Activated CD4-positive, alpha-beta T cell treated with anti-CD3 and anti-CD28 coated beads for 4 hours (primary cell): Measurements from ENCODE around the gene TTLL6.
"Not testable (repeated sequence)": the region's sequence is repeated elsewhere in the genome, so short reads cannot be mapped to it uniquely, and the experiment has no call there.

Experiments used
- DNase-seq, 2 donors: peaks; one replicate each; pipeline ENCODE4 v3.0.0-alpha.2; 2020

TTLL6 gene

DNA sequence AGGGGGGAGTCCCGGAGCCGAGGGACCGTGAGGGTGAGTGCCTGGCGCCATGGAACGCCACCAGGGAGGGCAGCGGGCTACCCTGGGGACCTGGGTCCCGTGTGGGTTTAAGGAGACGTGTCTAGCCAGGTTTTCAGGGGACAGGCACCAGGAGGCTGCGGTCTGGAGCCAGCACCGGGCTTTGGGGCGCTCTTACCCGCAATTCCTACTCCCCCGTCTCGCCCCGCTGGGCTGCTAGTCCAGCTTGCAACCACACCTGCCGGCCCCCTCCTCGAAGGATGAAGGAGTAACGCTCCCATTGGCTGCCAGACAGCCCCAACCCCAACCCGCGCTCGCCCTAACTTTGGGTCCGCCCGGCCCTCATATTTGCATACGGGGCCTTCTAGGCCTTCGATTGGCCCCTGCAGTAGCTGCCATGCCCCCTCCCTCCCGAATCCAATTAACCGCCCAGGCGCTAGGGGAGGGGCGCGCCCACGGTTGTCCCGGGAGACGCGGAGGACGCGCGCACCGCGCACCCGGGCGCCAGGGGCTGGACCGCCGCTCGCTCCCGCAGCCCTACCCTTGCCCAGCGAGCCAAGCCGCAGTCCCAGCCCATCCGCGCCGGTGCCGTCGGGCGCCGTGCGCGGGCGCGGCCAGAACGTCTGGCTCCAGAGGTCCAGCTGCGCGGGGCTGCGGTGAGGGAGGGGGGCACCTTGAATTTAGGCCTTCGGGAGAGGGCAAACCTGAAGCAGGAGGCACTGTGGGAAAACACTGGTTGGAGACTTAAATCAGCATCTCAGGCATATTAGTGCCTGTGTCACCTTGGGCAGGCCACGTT lies at the start of gene TTLL6:
Gene TTLL6 (minus strand): TSS at position 456 of the 817 bp plus-strand sequence. CDS start 157 bp downstream, at position 299.
- peak; percentile 71 to 74 for DNase-seq

GRCh38 chr17:48860456-48860855 lies 43.4 kb upstream of the TTLL6 start:
- DNase-seq: no peak

DNA sequence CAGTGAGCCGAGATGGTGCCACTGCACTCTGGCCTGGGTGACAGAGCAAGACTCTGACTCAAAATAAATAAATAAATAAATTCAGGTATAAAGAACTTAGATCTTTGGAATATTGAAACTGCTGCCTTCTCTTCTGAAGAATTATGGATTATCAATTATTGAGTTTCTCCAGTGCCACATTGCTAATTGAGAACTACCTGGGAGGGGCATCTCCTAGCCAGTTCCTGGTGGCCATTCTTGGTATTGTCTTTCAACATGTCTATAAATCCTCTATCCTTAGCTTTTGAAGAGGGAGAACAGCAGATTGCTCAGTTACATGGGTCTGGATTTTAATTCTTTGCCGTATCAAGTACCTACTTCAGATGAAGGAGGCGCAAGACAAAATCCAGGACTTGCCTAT lies 43.0 kb upstream of the TTLL6 start:
- DNase-seq: no peak

- no peak for DNase-seq
Observed at GRCh38 chr17:48856122-48856821, 39.2 kb upstream of the TTLL6 start.

GRCh38 chr17:48854774-48855476 lies 37.9 kb upstream of the TTLL6 start:
- no peak for DNase-seq

GRCh38 chr17:48850792-48851323 lies 33.8 kb upstream of the TTLL6 start:
- DNase-seq: no peak

GRCh38 chr17:48843187-48843900 lies 26.3 kb upstream of the TTLL6 start:
- DNase-seq: no peak

GRCh38 chr17:48842746-48843145 lies 25.7 kb upstream of the TTLL6 start:
- DNase-seq: no peak

- DNase-seq: peak in 1 of 2 donors; percentile 7
Observed at GRCh38 chr17:48841395-48841831, 24.4 kb upstream of the TTLL6 start.

GRCh38 chr17:48840441-48840840 lies 23.4 kb upstream of the TTLL6 start:
- no peak for DNase-seq

DNA sequence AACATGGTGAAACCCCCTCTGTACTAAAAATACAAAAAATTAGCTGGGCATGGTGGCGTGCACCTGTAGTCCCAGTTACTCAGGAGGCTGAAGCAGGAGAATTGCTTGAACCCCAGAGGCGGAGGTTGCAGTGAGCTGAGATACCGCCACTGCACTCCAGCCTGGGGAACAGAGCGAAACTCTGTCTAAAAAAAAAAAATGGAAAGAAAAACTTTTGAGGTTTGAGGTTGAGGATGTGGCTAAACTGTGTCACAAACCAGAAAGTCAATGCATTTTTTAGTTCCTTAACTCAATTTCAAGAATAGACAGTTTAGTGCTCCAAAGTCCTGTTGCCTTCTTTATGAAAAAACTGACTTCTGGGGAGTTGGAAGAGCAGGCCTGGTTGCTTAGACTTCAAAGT lies 20.4 kb upstream of the TTLL6 start:
- DNase-seq: peak in 1 of 2 donors; percentile 5

GRCh38 chr17:48835971-48836370 lies 18.9 kb upstream of the TTLL6 start:
- DNase-seq: no peak

DNA sequence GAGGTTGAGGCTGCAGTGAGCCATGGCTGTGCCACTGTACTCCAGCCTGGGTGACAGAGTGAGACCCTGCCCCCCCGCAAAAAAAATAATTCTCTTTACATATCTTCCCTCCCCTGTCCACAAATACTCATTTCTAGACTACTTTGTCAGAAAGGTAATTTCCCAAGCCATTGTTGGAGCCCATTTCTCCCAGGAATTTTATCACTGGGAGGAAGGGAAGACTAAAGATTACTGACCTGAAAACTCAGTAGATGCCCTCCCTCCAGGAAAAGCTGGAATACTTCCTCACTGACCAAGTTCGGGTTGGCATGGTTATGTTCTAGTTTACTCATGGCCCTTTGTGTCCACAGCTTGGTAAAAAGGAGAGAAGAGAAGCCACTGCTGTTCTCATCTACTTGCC lies 17.9 kb upstream of the TTLL6 start:
- no peak for DNase-seq

DNA sequence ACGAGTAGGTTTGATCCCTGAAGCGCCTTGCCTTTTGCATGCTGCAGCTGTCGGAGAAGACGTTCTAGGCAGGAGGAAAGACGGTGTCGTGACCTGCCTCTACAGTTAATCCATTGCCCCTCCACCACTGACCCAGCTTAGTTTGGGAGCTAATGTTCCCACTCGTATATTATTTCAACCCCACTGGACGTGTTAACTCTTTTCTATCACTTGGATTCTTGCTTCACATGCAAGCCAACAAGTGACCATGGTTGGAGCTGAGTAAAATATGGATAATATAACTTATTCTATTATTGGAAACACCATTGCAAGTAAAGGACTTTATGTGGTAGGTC lies 14.5 kb upstream of the TTLL6 start:
- no peak for DNase-seq

DNA sequence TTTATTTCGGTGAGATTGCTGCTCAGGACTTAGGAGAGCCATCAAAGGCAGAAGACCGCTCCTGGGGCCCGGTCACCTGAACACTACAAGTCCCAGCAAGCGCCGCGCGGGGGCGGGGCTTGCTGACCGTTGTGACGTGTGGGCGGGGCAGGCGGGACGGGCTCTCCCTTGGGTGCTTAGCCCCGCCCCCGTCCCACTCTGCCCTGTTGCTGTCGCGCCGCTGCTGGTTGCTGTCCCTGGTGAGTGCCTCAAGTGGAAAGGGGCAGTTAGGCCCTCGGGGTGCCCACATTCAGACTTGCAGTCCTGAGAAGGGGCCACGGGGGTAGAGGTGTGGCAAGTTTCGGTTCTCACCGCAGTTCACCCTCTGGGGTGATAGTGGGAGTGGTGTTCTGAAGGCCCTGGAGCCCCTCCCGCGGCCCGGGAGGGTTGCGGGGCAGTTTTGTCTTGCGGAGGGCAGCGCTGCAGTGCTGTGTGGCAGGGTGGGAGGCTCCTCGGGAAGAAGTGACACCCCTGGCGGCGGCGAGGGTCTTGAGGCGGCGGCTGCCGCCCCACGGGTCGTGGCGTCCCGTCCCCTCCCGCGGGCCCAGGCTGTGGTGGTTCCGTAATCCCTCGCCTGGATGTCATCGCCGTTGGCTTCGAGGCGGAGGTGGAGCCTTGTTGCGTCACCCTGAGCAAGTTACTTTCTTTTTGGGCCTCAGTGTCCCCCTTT lies 14.0 kb upstream of the TTLL6 start, which contains the start of gene CALCOCO2:
Gene CALCOCO2 (plus strand): TSS at position 196 of the 709 bp plus-strand sequence. CDS start 10,673 bp downstream, outside the sequence.
- DNase-seq: peak; percentile 87 to 88

GRCh38 chr17:48825446-48826381 lies 8.7 kb upstream of the TTLL6 start:
- DNase-seq: no peak

- not testable (repeated sequence) for DNase-seq
Observed at GRCh38 chr17:48820936-48821335, 3.9 kb upstream of the TTLL6 start.

GRCh38 chr17:48819466-48819865 lies 2.4 kb upstream of the TTLL6 start:
- DNase-seq: no peak

- DNase-seq: no peak
Observed at GRCh38 chr17:48818361-48818841, 1.4 kb upstream of the TTLL6 start.

DNA sequence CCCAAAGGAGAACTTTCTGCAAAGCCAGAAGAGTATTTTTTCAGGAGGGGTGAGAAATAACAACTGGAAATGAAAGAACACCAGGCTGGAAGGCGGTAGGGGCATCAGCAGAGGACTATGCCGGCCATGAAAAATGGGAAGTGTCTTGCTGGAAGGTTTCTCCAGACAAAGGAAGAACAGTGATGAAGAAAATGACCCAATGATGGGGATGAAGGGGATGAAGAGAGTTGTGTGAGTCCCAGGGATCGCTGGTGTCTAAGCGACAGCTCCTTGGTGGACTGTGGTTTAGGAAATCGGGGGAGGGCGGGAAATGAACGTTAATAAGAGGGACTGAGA lies 623 bp downstream of the TTLL6 start:
- DNase-seq: no peak

GRCh38 chr17:48815311-48815710 lies 1.7 kb downstream of the TTLL6 start:
- no peak for DNase-seq
